GM12873 (cell line): Measurements from ENCODE around the gene RINL.

Experiments
- TF ChIP-seq, protein P1 (sequence below): IDR thresholded peaks from 2 replicates; pipeline ENCODE4 v1.5.1; 2012; ENCODE audit warnings: low read depth, mild to moderate bottlenecking, moderate library complexity, low read length, control low read depth; ENCODE audit not compliant: insufficient read depth; ENCODE audit errors: missing control alignments

Gene RINL

DNA sequence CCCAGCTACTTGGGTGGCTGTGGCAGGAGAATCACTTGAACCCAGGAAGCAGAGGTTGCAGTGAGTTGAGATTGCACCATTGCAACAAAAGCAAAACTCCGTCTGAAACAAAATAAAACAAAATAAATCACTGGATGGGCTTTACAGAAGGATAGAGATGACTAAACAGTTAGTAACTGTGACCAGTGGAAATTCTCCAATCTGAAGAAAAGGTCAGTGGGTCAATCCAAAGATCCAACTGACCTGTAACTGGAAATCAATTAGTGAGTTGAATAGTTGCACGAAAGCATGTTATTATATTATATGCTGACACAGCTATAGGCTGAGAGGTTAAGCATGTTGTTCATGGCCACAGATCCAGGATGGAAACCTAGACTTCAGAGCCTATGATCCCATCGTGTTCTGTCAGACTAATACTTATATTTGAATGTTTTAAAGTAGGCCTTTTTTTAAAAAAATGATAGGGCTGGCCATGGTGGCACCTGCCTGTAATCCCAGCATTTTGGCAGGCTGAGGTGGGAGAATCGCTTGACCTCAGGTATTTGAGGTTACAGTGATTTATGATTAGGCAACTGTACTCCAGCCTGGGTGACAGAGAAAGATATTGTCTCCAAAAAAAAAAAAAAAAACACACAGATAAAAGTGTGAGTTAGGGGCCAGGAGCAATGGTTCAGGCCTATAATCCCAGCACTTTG lies 47.9 kb downstream of the RINL start:
- TF ChIP-seq, protein P1, sequence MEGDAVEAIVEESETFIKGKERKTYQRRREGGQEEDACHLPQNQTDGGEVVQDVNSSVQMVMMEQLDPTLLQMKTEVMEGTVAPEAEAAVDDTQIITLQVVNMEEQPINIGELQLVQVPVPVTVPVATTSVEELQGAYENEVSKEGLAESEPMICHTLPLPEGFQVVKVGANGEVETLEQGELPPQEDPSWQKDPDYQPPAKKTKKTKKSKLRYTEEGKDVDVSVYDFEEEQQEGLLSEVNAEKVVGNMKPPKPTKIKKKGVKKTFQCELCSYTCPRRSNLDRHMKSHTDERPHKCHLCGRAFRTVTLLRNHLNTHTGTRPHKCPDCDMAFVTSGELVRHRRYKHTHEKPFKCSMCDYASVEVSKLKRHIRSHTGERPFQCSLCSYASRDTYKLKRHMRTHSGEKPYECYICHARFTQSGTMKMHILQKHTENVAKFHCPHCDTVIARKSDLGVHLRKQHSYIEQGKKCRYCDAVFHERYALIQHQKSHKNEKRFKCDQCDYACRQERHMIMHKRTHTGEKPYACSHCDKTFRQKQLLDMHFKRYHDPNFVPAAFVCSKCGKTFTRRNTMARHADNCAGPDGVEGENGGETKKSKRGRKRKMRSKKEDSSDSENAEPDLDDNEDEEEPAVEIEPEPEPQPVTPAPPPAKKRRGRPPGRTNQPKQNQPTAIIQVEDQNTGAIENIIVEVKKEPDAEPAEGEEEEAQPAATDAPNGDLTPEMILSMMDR = no peak

DNA sequence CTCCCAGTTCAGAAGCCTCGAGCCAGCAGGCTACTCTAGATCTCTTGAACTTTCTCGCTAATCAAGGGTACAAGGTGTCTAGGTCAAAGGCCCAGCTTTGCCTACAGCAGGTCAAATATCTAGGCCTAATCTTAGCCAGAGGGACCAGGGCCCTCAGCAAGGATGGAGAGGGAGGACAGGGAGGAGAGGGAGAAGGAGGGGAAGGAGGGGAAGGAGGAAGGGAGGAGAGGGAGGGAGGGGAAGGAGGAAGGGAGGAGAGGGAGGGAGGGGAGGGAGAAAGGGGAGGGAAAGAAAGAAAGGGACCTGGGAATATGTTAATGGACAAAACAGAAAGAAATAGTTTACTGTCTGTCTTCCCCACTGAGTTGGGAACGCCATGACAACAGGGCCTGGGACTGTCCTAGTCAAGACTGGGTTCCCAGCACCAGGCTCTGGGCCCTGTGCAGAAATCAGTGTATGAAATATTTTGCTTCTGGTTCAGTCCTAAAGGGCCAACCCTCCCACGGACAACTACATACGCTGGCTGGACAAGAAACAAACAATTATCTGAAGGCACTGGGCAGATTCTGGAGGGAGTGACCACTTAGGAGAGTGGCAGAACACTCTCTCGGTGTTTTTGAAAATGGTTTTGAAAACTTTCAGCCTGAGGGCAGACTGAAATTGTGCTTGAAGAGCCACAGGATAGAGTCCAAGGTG lies 51.1 kb downstream of the RINL start:
- TF ChIP-seq, protein P1 = no peak

DNA sequence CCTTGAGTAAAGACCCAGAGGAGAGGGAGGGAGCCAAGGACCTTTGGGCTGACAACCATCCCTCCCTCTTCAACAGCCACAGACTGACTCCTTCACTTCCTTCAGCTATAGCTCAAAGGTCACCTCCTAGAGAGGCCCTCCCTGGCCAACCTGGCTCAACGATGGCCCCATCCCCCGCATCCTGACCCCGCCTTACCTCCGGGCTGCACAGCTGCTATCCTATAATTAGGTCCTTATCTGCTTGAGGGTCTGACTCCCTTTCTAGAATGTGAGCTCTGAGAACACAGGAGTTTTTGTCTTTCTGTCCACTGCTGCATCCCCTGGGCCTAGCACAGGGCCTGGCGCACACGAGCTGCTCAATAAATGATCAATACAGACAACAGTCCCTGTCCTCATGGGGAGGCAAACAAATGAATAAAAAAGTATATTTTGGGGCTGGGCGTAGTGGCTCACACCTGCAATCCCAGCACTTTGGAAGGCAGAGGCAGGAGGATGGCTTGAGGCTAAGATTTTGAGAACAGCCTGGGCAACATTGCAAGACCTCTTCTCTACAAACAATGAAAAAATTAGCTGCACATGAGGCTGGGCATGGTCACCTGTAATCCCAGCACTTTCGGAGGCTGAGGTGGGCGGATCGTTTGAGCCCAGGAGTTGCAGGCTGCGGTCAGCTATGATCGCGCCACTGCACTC lies 58.7 kb downstream of the RINL start:
- TF ChIP-seq, protein P1 = no peak
